Measurements from ENCODE around the gene PKMYT1.

PKMYT1 gene

GRCh38 chr16:2971985-2972784 lies 8.1 kb downstream of the PKMYT1 start:
- no peak for FAIRE-seq

- no peak for FAIRE-seq
Measured at GRCh38 chr16:2971134-2971984, 8.9 kb downstream of the PKMYT1 start.

- no peak for FAIRE-seq
Measured at GRCh38 chr16:2970563-2970962, 9.7 kb downstream of the PKMYT1 start.

GRCh38 chr16:2969545-2970521 lies 10.4 kb downstream of the PKMYT1 start:
- peak; percentile 36 for FAIRE-seq

DNA sequence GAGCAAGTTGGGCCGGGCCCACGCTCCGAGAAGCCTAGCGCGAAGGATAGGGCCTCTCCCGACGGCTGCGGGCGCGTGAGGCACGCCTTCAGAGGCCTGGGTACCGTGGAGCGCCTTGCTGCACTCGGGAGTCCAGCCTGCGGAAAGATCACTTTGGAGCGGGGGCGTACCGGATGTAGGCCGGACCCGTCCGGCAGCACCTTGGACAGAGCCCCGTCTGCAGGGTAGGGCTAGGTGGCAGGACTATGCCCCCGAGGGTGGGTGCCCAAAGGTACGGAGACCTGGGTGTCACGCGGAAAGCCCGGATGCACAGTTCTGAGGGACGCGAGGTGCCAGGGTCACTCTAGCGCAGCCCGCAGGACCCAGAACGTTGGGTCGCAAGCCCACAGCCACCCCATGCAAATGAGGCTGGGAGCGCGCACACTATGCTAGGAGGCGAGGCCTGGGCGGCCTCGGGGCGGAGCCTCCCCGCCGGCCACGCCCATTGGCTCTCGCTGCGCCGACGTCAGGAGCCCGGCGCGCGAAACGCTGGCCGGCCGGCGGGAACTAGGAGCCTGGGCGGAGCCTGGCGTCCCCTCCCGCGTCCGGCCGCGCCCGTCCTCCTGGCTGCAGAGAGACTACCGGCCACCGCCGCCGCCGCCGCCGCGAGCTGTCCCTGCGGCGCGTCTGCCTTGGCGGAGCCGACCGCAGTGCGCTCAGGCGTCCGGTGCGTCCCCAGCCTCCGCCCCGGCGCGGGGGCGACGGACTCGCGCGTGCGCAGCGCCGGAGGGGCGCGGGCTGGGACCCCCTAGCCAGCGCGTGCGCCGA lies 11.3 kb downstream of the PKMYT1 start, which contains the start of gene PAQR4:
Gene PAQR4 (plus strand): TSS at position 611 of the 807 bp plus-strand sequence. CDS start 327 bp downstream, outside the sequence.
- no peak for FAIRE-seq

DNA sequence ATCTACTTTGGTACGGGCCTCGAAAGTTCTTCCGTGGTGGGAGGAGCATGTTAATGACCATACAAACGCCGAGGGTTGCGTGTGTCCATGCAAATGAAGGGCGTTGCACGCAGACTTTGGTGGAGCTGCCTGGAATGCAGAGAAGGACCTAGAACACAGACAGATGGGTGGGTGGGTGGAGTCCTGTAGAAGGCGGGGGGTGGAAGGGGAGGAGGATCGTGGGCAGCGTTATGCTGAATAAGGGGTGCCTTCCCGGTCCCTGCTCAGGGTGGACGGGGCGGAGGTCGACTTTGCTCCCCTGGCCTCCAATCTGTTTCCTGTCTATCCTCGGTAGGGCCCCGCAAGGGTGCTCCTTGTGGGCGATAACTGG lies 11.9 kb downstream of the PKMYT1 start:
- FAIRE-seq = peak; percentile 30

DNA sequence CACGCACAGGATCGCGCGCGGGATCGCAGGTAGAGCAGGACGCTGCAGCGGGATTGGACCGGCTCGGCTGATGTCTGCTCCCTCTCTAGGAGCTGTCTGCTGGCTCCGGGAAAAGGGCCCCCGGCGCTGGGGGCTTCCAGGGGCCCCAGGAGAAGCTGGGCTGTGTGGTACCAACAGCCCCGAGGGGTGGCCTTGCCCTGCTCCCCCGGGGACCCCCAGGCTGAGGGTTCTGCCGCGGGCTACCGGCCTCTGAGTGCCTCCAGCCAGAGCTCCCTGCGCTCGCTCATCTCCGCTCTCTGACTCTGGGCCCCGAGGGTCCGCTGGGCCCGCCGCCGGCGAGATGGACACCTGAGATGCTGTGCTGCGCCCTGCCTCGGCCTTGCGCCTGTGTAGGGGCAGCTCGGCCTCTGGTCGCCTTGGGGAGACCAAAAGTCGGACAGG lies 12.5 kb downstream of the PKMYT1 start:
- FAIRE-seq = no peak

DNA sequence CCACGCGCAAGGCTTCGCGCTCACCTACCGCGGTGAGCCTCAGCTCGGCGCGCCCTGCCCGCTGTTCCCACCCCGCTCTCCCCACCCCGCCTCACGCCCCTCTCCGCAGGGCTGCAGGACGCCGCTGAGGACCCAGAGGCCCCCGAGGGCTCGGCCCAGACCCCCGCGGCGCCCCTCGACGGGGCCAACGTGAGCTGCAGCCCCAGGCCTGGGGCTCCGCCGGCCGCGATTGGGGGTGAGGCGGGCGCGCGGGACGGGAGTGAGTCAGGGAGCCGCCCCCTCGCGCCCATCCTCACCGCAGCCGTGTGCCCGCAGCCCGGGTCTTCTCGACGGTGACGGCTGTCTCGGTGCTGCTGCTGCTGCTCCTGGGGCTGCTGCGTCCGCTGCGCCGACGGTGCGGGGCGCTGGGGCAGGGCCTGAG lies 13.0 kb downstream of the PKMYT1 start:
- no peak for FAIRE-seq

- no peak for FAIRE-seq
Measured at GRCh38 chr16:2966808-2967191, 13.4 kb downstream of the PKMYT1 start.

GRCh38 chr16:2966043-2966807 lies 14.0 kb downstream of the PKMYT1 start:
- no peak for FAIRE-seq

- FAIRE-seq = no peak
Measured at GRCh38 chr16:2964475-2965336, 15.5 kb downstream of the PKMYT1 start.

- FAIRE-seq = peak; percentile 96
Measured at GRCh38 chr16:2963723-2964474, 16.3 kb downstream of the PKMYT1 start, which contains the start of gene KREMEN2. Gene KREMEN2 (plus strand): TSS chr16:2964275. CDS start chr16:2964521, 246 bp downstream.

- FAIRE-seq = no peak
Measured at GRCh38 chr16:2963074-2963722, 17.0 kb downstream of the PKMYT1 start.

DNA sequence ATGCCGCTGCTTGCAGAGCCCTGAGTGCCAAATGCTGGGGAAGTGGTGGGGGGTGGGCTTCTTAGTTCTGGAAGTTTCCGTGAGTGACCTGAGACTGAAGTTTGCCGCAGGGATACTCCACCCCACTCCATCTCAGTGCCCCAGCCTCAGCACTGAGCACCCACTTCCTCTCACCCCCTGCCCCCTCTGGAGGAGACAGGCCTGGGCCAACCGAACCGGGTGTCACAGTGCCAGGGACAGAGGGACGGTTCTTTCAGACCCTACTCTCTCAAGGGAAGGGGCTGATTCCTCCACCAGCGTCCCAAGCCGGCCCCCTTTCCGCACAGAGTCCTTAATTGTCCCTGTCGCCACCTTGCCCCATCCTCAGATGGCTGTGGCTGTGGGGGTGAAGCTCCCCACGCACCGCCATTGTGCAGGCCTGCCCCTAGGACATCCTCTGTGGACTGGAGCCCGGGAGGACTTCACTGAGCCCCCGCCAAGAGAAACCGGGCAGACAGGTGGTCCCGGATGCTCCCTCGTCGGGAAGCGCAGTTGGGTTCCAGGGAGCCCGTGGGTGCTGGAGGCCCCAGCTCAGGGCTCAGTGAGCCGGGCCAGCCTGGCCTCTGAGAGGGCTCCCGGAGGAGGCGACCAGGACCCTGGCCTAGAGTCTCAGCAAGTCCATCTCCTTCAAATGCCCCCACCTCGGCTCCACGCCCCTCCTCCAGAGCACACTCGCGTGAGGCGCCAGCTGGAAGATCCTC lies 17.7 kb downstream of the PKMYT1 start:
- FAIRE-seq = no peak

- FAIRE-seq = no peak
Measured at GRCh38 chr16:2960183-2961010, 19.8 kb downstream of the PKMYT1 start.

DNA sequence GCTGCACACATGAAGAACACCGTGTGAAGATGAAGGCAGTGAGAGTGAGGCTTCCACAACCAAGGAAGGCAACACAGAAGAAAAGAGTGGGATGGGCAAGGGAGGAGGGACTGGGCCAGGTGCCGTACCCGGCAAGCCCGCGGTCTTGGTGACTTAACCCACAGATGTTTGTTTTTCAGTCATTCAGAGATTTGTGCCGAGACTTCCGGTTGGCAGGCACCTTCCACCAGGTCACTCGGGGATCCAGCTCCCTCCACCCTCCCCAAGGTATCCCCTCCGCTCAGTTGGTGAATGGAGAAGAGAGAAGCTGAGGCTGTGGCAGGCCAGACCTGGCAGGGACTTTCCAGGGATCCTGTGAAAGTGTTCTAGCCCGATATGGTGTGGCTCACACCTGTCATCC lies 21.0 kb downstream of the PKMYT1 start:
- FAIRE-seq = no peak

DNA sequence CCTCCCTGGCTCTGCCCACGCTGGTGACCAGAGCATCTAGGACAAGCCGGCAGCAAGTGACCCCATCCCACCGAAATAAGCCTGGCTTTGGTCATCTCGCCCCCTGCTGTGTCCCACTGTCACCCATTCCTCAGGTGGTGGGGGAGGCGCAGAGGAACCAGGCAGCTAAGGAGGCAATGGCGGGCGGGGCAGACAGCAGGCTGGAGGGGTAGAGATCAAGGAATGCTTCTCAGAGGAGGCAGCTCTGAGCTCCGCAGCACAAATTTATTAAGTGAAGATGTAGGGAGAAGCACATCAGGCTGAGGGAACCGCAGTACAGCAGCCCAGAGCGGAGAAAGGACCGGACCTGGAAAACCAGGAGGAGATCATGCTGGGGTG lies 23.7 kb downstream of the PKMYT1 start:
- FAIRE-seq = no peak
